Activated CD8-positive, alpha-beta memory T cell treated with anti-CD3 and anti-CD28 coated beads for 36 hours (primary cell): ENCODE results near the gene E2F4. TPM values are rescaled to one million over a fixed set of nuclear protein-coding genes. Genes with fewer than 3 reads are reported as not detected.

Source experiments
- CTCF ChIA-PET: fragments of 350-600 bp; sonication (Branson Sonifier 250); formaldehyde crosslinking; loops from one replicate; lab custom pipeline; 2021; ENCODE audit warnings: antibody characterized with exemption; lab: Charles Lee
- POLR2A ChIA-PET: fragments of 350-600 bp; sonication (Branson Sonifier 250); formaldehyde crosslinking; loops from one replicate; lab custom pipeline; 2021; ENCODE audit warnings: antibody characterized with exemption; lab: Charles Lee
- total RNA-seq, 2 experiments: library from RNA; stranded (reverse); gene quantifications; one replicate each; pipeline ENCODE4 v1.2.3, GENCODE V29; 2021

Gene E2F4
- total RNA-seq, 2 experiments from 2014 or later = 146 to 151 TPM

DNA sequence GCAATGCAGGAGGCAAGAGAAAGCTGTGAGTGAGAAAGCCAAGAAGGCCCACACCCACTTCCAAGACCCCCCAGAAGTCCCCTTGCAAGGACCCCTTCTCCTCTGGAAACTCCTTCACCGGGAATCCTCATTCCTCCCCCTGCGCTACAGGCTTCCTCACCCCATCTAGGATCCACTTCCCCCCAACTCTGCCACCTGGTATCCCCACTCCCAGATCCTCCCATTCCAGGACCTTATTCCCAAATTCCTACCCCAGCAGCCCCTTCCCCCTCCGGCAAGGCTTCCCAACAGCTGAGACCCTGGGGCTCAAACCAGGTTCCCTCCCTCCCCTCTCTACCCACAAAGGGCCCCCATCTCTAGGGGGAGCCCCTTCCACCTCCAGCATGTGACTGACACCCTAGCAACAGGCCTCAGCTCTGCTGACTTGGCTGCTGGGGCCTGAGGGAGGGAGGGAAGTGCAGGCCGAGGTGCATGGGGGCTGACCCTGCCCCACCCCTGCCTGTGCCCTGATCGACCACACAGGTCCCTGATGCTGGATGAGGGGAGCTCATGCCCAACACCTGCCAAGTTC, 25.3 kb upstream of the E2F4 start:
- POLR2A ChIA-PET = interaction anchor here (1.1 kb wide), 1 partner anchor 12 kb away, joined by 8 read pairs; no protein-coding TSS in a partner anchor
- CTCF ChIA-PET = interaction anchor here (1.2 to 2.9 kb wide), 2 partner anchors 11 to 12 kb away, joined by 3 to 8 read pairs; no protein-coding TSS in a partner anchor

DNA sequence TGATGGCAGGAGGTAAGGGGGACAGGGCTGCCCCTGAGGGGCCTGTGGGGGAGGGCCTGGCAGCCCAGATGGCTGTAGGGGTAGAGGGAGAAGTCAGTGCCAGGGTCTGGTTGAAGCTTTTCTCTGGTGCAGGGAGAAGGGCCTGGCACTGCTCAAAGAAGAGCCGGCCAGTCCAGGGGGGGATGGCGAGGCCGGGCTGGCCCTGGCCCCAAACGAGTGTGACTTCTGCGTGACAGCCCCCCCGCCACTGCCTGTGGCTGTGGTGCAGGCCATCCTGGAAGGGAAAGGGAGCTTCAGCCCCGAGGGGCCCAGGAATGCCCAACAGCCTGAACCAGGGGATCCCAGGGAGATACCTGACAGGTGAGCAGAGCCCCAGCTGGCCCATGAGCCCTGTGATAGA, 24.4 kb upstream of the E2F4 start:
- POLR2A ChIA-PET = no interaction called here
- CTCF ChIA-PET = interaction anchor here (1.2 to 2.0 kb wide), 2 partner anchors 10 to 16 kb away, joined by 3 to 5 read pairs; partner anchors contain the start of gene MATCAP1

DNA sequence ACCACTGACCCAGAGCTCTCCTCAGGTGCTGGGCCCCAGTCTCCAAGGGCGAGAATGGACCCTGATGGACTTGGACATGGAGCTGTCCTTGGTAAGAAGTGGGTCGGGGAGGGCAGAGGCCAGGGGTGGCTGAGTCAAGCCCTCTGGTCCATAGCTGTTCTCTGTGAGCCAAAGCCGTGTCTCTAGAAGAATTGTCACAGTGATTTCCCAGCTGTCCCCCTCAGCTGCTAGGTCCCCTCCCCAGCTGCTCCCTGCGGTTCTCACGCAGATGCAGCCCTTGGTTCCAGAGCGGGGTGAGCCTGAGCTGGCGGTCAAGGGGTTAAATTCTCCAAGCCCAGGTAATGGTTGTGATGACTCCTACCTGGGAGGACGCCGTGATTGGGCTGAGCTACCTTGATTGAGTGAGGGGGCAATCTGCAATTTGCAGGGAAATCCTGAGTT, 22.9 kb upstream of the E2F4 start:
- ChIA-PET POLR2A (interaction anchor here (0.6 to 3.0 kb wide), 2 partner anchors 9 to 53 kb away, joined by 6 to 14 read pairs; partner anchors contain the start of genes FBXL8 and TRADD), CTCF (interaction anchor here (0.6 to 2.4 kb wide), 8 partner anchors 10 to 215 kb away, joined by 3 to 7 read pairs (median 4); partner anchors contain the start of gene MATCAP1)

DNA sequence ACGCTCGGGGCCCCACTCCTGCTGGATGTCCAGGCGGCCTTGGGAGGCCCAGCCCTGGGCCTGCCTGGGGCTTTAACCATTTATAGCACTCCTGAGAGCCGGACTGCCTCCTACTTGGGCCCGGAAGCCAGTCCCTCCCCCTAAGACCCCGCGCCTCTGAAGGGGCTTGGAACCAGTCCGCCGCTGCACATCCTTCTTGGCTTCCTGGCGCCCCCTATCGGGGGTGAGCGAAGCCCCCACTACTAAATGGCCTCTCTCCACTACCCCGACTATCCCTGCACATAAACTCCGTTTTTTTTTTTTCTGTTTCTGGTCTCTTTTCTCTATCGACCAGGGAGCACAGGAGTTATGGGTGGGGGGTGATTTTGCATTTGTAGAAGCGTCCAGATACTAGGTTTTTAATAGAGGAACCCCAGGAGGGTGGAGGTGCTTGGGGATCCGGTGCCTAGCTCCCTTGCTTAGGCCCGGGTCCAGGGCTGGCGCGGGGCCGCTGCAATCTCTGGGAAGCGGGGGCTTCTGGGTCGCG, 22.2 kb upstream of the E2F4 start:
- ChIA-PET POLR2A (interaction anchor here (0.7 to 3.0 kb wide), 3 partner anchors 10 to 356 kb away, joined by 3 to 14 read pairs (median 4); partner anchors contain the start of genes FBXL8 and TRADD), CTCF (interaction anchor here (0.7 to 2.4 kb wide), 14 partner anchors 9 to 216 kb away, joined by 3 to 10 read pairs (median 4); partner anchors contain the start of genes CES3 and MATCAP1)

DNA sequence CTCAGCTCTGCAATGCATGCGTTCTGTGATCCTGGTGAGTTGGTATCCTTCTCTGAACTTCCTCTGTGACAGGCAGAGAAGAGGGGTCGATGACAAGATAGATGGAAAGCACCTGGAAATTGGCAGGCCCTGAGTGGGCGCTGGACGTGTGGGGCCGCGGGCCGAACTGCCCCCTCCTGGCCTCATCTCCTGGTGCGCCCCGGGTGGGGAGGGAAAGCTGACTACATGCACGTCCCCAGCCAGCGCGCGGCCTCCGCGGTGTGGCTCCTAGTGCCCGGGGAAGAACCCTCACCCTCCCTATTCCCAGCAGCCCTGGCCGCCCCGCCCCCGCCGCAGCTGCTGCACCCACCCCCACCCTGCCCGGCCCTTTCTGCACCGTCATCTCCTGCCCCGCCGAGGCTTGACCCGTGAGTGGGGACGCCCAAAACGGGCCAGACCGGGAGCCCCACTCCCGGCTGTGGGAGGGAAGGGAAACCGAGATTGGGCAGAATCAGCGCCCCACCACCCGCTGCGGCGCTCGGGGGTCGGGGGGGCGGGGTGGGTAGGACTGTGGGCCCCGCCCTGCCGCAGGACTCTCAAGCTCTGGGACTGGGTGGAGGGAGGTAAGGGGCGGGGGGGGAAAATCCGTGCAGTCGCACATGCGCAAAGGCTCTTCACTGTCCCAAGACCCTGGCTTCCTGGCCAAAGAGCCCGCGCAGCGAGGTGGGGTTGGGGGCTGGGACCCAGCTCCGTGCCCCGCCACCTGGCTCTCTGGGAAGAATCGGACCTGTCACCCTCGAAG, 21.6 kb upstream of the E2F4 start, which contains the start of gene NOL3:
Gene NOL3 (plus strand): TSS at position 371 of the 781 bp plus-strand sequence.
- POLR2A ChIA-PET = interaction anchor here (0.7 to 3.0 kb wide), 3 partner anchors 11 to 355 kb away, joined by 3 to 14 read pairs (median 4); partner anchors contain the start of genes FBXL8 and TRADD
- CTCF ChIA-PET = interaction anchor here (0.6 to 2.4 kb wide), 13 partner anchors 10 to 216 kb away, joined by 3 to 10 read pairs (median 3); partner anchors contain the start of genes CES3 and MATCAP1

DNA sequence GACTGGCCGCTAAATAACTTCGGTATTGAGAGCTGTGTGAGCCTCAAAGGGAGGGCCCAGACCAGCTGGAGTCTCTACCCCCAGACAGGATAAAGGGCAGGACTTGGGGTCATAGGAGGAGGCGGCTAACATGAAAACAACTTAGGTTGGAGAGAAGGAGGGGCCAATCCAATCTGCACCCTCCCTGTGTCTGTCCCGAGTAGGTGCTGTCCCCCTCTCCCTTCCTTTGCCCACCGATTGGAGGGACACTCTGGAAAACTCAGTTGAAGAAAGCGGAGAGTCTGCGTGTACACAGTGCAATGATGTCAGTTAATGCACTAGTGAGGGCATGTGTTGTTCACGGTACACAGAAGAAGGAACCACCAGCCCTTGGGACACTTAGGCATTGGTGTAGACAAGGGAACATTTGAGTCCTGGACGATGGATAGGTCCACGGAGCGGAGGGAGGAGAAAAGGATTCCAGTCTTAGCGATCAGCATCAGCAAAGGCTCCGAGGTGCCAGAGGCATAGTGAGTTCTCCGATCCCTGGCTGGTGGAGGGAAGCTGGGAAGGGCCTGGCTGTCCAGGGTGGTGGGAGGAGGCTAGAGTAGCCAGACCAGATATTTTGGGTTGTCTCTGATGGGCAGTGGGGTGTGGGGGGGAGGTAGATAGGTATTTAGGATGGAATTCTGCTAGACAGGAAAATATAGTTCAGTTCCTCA, 20.9 kb upstream of the E2F4 start:
- ChIA-PET CTCF (interaction anchor here (1.0 to 2.4 kb wide), 6 partner anchors 10 to 195 kb away, joined by 3 to 10 read pairs (median 6); partner anchors contain the start of gene MATCAP1), POLR2A (interaction anchor here (3.0 kb wide), 1 partner anchor 11 kb away, joined by 14 read pairs; the partner anchor contains the start of genes FBXL8 and TRADD)

DNA sequence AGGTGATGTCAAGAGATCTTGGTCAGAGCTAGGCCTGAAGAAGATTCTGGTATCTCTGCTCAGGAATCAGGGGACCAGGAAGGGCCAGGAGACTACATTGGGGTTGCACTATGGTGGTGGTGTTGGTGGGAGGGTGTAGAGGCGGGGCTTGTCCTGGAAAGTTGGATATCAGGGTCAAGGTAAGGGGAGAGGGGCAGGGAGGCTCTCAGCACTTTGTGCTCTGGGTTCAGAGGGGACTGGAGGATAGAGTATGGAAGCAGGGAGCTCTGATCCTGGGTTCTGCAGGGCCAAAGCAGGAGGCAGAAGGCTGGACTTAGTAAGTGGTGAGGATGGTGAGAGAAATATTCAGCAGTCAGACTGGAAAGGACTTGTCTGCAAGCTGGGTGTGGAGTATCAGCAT, 18.6 kb upstream of the E2F4 start:
- CTCF ChIA-PET = interaction anchor here (0.7 to 1.5 kb wide), 5 partner anchors 9 to 19 kb away, joined by 3 to 6 read pairs (median 4); partner anchors contain the start of gene E2F4
- POLR2A ChIA-PET = interaction anchor here (1.0 kb wide), 1 partner anchor 12 kb away, joined by 3 read pairs; no protein-coding TSS in a partner anchor

DNA sequence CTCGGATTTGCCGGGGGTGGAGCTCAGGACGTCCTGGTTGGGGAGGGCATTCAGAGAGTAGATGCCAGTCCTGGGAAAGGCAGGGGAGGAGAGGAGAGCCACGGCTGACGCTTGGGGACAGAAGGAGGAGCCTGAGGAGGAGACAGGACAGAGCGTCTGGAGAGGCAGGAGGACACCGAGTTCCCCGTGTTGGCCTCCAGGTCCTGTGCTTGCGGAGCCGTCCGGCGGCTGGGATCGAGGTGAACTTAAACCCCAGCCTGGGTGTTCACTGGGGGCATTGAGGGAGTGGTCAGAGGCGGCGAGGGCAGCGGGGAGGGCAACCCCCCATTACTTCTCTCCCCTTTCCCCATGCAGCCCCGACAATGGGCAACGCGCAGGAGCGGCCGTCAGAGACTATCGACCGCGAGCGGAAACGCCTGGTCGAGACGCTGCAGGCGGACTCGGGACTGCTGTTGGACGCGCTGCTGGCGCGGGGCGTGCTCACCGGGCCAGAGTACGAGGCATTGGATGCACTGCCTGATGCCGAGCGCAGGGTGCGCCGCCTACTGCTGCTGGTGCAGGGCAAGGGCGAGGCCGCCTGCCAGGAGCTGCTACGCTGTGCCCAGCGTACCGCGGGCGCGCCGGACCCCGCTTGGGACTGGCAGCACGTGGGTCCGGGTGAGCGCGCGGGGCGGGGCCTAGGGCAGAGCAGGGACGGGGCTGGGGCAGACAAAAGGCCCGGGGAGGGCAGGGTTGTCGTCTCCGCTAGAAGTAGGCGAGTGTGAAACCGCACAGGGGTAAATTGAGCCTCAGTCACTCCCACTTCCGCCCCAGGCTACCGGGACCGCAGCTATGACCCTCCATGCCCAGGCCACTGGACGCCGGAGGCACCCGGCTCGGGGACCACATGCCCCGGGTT, 17.9 kb upstream of the E2F4 start:
- CTCF ChIA-PET = interaction anchor here (0.8 to 5.0 kb wide), 10 partner anchors 10 to 145 kb away, joined by 3 to 28 read pairs (median 4); partner anchors contain the start of genes B3GNT9, CBFB, E2F4 and MATCAP1
- POLR2A ChIA-PET = interaction anchor here (0.6 to 1.6 kb wide), 4 partner anchors 9 to 339 kb away, joined by 3 to 10 read pairs (median 3); partner anchors contain the start of gene HSF4

DNA sequence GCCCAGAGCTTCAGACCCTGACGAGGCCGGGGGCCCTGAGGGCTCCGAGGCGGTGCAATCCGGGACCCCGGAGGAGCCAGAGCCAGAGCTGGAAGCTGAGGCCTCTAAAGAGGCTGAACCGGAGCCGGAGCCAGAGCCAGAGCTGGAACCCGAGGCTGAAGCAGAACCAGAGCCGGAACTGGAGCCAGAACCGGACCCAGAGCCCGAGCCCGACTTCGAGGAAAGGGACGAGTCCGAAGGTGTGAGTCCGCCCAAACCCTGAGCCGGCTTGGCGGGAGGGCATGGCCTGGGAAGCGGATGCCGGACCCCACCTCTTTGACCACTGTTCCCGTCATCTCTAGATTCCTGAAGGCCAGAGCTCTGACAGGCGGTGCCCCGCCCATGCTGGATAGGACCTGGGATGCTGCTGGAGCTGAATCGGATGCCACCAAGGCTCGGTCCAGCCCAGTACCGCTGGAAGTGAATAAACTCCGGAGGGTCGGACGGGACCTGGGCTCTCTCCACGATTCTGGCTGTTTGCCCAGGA, 17.2 kb upstream of the E2F4 start:
- POLR2A ChIA-PET = interaction anchor here (0.8 to 1.6 kb wide), 2 partner anchors 9 to 12 kb away, joined by 3 to 10 read pairs; partner anchors contain the start of gene HSF4
- CTCF ChIA-PET = interaction anchor here (0.8 to 5.0 kb wide), 8 partner anchors 10 to 146 kb away, joined by 3 to 28 read pairs (median 4); partner anchors contain the start of genes B3GNT9, CBFB, E2F4 and MATCAP1

DNA sequence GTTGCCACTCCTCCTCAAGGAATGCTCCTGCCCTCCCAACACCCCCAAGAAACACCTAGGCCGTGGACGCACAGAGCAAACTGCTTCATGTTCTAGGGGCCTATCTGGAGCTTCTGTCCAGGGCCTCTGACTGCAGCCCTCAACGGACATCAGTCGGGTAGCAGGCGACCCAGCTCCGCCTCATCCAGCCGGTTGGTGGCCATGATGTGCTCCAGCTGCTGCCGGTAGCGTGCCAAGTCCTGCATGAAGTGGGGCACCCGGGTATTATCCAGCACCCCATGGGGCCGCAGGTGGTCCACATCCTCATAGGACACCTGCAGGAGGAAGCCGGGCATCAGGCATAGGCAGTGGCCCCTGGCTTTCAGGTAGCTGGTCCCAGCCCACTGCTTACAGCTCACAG, 15.3 kb upstream of the E2F4 start:
- ChIA-PET CTCF (interaction anchor here (0.5 to 5.0 kb wide), 9 partner anchors 8 to 211 kb away, joined by 3 to 28 read pairs (median 4); partner anchors contain the start of genes FBXL8, MATCAP1 and TRADD), POLR2A (interaction anchor here (0.6 kb wide), 1 partner anchor 302 kb away, joined by 17 read pairs; no protein-coding TSS in a partner anchor)

DNA sequence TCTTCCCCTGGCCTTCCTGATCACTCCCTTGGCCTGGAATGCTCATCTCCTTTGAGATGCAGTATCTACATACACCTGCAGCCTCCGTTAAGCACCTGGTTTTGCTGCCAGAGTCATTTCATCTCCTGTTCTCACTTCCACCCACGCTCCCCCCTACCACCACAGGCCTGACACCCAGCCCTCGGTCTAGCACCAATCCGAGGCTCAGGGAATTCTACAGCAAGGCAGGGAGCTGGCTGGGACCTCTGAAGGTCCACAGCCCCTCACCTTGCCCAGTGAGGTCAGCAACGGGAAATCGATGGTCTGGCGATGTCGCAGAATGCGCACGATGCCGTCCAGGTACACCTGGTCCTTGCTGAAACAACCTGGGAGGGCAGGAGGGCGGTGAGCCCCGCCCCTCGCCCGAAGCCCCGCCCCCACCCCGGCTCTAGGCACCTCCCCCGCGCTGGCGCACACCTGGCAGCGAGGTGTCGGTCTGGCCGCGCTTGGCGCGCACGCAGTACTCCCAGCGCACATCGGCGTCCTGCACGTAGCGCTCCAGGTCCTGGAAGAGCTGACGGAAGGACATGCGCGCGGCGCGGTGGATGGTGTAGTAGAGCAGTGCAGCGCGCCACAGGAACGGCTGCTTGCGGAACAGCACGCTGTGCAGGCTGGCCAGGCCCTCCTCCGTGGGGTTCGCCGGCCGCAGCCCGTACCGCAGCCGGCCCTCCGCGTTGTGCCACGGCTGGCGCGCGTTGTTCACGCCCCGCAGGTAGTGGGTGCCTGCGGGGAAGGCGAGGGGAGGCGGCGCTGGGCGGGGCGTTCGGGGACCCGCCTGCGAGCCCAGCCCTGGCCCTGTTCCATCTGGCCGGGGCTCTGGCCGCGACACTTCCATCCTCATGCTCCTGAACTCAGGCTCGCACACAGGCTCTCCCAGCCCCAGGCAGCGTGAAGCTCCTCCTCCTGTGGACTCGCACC, 13.9 kb upstream of the E2F4 start:
- POLR2A ChIA-PET = no interaction called here
- CTCF ChIA-PET = interaction anchor here (0.6 to 5.0 kb wide), 6 partner anchors 11 to 201 kb away, joined by 3 to 28 read pairs (median 4); no protein-coding TSS in a partner anchor

DNA sequence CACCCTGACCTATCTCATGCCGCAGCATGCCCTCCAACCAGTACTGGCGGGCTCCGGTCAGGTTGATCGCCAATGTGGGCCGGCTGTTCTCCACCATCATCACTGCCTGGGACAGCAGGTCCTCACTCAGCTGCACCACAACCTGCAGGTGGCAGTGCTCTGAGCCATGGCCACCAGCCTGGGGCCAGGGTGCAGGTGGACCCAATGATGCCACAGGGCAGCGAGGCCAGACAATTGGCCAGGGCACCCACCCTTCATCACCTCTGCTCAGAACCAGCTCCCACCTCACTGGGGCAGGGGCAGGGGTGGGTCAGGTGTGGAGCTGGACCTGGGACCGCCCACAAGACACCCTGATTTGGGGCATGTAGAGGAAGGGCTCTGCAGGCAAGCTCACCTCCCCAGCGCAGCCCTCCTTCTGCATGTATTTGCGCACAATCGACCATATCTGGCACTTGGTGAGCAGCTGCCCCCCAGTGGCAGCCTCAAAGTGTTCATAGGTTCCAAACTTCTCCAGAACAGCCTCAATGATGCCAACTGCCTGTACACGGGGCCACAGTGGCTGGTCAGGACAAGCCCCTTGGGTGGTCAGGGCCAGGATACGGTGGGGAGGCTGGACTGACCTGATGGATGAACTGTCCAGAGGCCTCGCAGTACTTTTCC, 12.4 kb upstream of the E2F4 start:
- ChIA-PET CTCF (interaction anchor here (0.8 to 1.7 kb wide), 4 partner anchors 10 to 163 kb away, joined by 3 to 5 read pairs (median 4); no protein-coding TSS in a partner anchor), POLR2A (interaction anchor here (0.5 kb wide), 1 partner anchor 152 kb away, joined by 6 read pairs; no protein-coding TSS in a partner anchor)

DNA sequence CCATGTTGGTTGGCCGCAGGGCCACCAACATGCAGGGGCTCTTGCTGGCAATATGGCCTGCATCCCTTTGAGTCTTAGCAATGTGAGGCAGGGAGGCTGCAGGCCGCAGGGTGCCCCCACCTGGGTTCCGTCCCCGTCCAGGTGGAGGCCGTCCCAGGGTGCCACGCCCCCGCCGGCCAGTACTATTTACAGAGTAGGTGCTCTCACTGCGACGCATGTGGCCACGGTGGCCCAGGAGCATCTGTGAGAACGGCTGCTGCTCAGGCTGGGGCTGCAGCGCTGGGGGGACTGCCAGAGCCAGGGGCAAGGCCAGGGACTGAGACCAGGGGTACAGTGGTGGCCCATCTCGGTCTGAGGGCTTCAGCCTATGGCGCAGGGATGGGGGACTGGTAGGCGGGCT, 11.8 kb upstream of the E2F4 start:
- CTCF ChIA-PET = interaction anchor here (1.0 to 1.7 kb wide), 4 partner anchors 10 to 164 kb away, joined by 3 to 5 read pairs (median 4); partner anchors contain the start of gene NOL3
- POLR2A ChIA-PET = no interaction called here

DNA sequence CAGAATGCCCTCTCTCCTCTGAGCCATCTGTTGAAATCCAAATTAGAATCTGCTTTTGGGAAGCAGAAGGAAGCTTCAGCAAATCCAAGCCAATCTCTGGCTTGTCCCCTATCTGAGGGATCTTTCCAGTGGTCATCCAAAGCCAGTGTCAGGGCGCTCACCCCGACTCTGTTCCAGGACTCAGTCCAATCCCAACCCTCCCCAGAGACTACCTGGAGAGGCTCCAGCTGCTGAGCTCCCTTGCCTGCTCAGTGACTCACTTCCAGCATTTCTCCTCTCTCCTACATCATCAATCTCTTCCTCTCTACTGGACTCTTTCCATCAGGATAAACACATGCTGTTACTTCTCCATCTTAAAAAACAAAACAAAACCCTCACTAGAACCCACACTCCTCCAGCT, 10.6 kb upstream of the E2F4 start:
- POLR2A ChIA-PET = interaction anchor here (0.6 kb wide), 1 partner anchor 28 kb away, joined by 4 read pairs; no protein-coding TSS in a partner anchor
- CTCF ChIA-PET = interaction anchor here (1.0 to 4.8 kb wide), 2 partner anchors 11 to 163 kb away, joined by 3 to 23 read pairs; partner anchors contain the start of gene NOL3
